Measurements from ENCODE around the gene FHAD1.

FHAD1 gene

GRCh38 chr1:15205586-15206346 is 41.3 kb upstream of the FHAD1 start:
- TF ChIP-seq EZH2 (optimal IDR thresholded peaks at IDR 0.05; ENCODE audit: low read depth, low read length) (no peak), CTCF (IDR thresholded peaks at IDR 0.05; ENCODE audit: low read length) (no peak), EZH2phosphoT487 (IDR thresholded peaks at IDR 0.05; ENCODE audit: low read length) (no peak)
- no peaks in the 10 kb centered on the region for H4K20me1 ChIP-seq (ENCODE audit: insufficient read depth, low read length)

GRCh38 chr1:15206418-15207030 is 40.5 kb upstream of the FHAD1 start:
- no peak overlapping the region for H3K4me3 ChIP-seq (ENCODE audit: low read length)
- H4K20me1 ChIP-seq (ENCODE audit: insufficient read depth, low read length), result no peaks in the 10 kb centered on the region
- no peak for DNase-seq
- no peak overlapping the region for H3K27ac ChIP-seq (ENCODE audit: low read length)
- no peaks in the 10 kb centered on the region for H3K4me1 ChIP-seq (ENCODE audit: low read length)
- no peak overlapping the region for H3K4me2 ChIP-seq (ENCODE audit: low read depth, low read length)
- no peaks in the 10 kb centered on the region for H3K79me2 ChIP-seq (ENCODE audit: low read length)
- no peaks in the 10 kb centered on the region for H3K9me3 ChIP-seq (replicated peaks; ENCODE audit: insufficient read depth, low read length)
- H3F3A ChIP-seq (ENCODE audit: insufficient read depth, low read length), result no peaks in the 10 kb centered on the region
- H2AFZ ChIP-seq (ENCODE audit: low read length), result no peak overlapping the region
- H3K9ac ChIP-seq (ENCODE audit: low read length), result no peak overlapping the region
- no peaks in the 10 kb centered on the region for H3K9me2 ChIP-seq (replicated peaks; ENCODE audit: insufficient read depth, low read length)
- H3K36me3 ChIP-seq (replicated peaks; ENCODE audit: insufficient read depth, low read length), result no peaks in the 10 kb centered on the region
- H3K27me3 ChIP-seq (replicated peaks; ENCODE audit: insufficient read depth, low read length), result no peaks in the 10 kb centered on the region
- no peak for TF ChIP-seq EZH2 (optimal IDR thresholded peaks at IDR 0.05; ENCODE audit: low read depth, low read length)
- no peak for TF ChIP-seq EZH2phosphoT487 (IDR thresholded peaks at IDR 0.05; ENCODE audit: low read length)
- no peak for TF ChIP-seq CTCF (IDR thresholded peaks at IDR 0.05; ENCODE audit: low read length)

More at GRCh38 chr1:15205586-15206346, 41.3 kb upstream of the FHAD1 start:
- no peaks in the 10 kb centered on the region for H3K9me2 ChIP-seq (replicated peaks; ENCODE audit: insufficient read depth, low read length)
- no peak for DNase-seq
- no peak overlapping the region for H3K4me2 ChIP-seq (ENCODE audit: low read depth, low read length)
- H3K9ac ChIP-seq (ENCODE audit: low read length), result no peak overlapping the region
- H3K27me3 ChIP-seq (replicated peaks; ENCODE audit: insufficient read depth, low read length), result no peaks in the 10 kb centered on the region
- H3K27ac ChIP-seq (ENCODE audit: low read length), result no peak overlapping the region
- no peak overlapping the region for H3K4me3 ChIP-seq (ENCODE audit: low read length)
- no peaks in the 10 kb centered on the region for H3F3A ChIP-seq (ENCODE audit: insufficient read depth, low read length)
- H3K79me2 ChIP-seq (ENCODE audit: low read length), result no peaks in the 10 kb centered on the region
- no peaks in the 10 kb centered on the region for H3K36me3 ChIP-seq (replicated peaks; ENCODE audit: insufficient read depth, low read length)
- no peaks in the 10 kb centered on the region for H3K4me1 ChIP-seq (ENCODE audit: low read length)
- H2AFZ ChIP-seq (ENCODE audit: low read length), result no peak overlapping the region
- H3K9me3 ChIP-seq (replicated peaks; ENCODE audit: insufficient read depth, low read length), result no peaks in the 10 kb centered on the region

- H2AFZ ChIP-seq (ENCODE audit: low read length), result no peak overlapping the region
- no peaks in the 10 kb centered on the region for H3K79me2 ChIP-seq (ENCODE audit: low read length)
- H3K4me1 ChIP-seq (ENCODE audit: low read length), result no peaks in the 10 kb centered on the region
- no peak for TF ChIP-seq EZH2phosphoT487 (IDR thresholded peaks at IDR 0.05; ENCODE audit: low read length)
- TF ChIP-seq CTCF (IDR thresholded peaks at IDR 0.05; ENCODE audit: low read length), result no peak
- TF ChIP-seq EZH2 (optimal IDR thresholded peaks at IDR 0.05; ENCODE audit: low read depth, low read length), result no peak
- no peak overlapping the region for H3K4me2 ChIP-seq (ENCODE audit: low read depth, low read length)
- no peaks in the 10 kb centered on the region for H3F3A ChIP-seq (ENCODE audit: insufficient read depth, low read length)
- no peaks in the 10 kb centered on the region for H3K36me3 ChIP-seq (replicated peaks; ENCODE audit: insufficient read depth, low read length)
- H3K9me2 ChIP-seq (replicated peaks; ENCODE audit: insufficient read depth, low read length), result no peaks in the 10 kb centered on the region
- no peak for DNase-seq
- H4K20me1 ChIP-seq (ENCODE audit: insufficient read depth, low read length), result no peaks in the 10 kb centered on the region
- no peak overlapping the region for H3K27ac ChIP-seq (ENCODE audit: low read length)
- no peak overlapping the region for H3K4me3 ChIP-seq (ENCODE audit: low read length)
- no peak overlapping the region for H3K9ac ChIP-seq (ENCODE audit: low read length)
- no peaks in the 10 kb centered on the region for H3K27me3 ChIP-seq (replicated peaks; ENCODE audit: insufficient read depth, low read length)
- H3K9me3 ChIP-seq (replicated peaks; ENCODE audit: insufficient read depth, low read length), result no peaks in the 10 kb centered on the region
Observed at GRCh38 chr1:15207031-15207828, 39.8 kb upstream of the FHAD1 start.

All from MM.1S (cell line).